Esophagus muscularis mucosa (tissue), 3 donors: Measurements from ENCODE around the gene PPP1R37.

Source experiments
- POLR2A ChIP-seq: fragments of 450-650 bp; IDR thresholded peaks from one replicate; pipeline ENCODE4 v1.6.1; 2017; ENCODE audit warnings: antibody characterized with exemption, moderate library complexity, mild to moderate bottlenecking, low read depth
- TF ChIP-seq, protein P1 (sequence below), 3 experiments: fragments of 200-600 bp in 2 of 3; fragments of 450-650 bp in 1 of 3; sonication (generic) in 2 of 3; IDR thresholded peaks; one replicate each; pipeline ENCODE4 v1.5.1; 2017 to 2019; ENCODE audit warnings: antibody characterized with exemption in 3 of 3, mild to moderate bottlenecking in 2 of 3, moderate library complexity in 1 of 3

DNA sequence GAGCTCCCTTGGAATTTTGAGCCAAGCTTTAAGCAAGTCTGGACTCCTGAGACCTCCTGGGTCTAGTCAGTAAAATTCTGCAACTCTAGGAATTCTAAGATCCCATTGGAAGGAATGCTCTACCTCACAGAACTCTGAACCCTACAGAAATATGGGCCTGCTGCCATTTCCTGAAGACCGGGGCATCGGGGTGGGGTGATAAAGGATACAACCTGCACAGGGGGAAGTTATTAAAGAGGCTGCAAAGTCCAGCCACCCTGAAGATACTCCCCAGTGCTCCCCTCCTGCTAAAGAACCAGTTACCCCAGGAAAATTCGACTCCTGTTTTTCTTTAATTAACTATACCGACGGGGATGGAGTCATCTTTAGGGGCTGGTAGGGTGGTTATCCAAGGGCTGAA is 2.4 kb upstream of the PPP1R37 start:
- TF ChIP-seq, protein P1, sequence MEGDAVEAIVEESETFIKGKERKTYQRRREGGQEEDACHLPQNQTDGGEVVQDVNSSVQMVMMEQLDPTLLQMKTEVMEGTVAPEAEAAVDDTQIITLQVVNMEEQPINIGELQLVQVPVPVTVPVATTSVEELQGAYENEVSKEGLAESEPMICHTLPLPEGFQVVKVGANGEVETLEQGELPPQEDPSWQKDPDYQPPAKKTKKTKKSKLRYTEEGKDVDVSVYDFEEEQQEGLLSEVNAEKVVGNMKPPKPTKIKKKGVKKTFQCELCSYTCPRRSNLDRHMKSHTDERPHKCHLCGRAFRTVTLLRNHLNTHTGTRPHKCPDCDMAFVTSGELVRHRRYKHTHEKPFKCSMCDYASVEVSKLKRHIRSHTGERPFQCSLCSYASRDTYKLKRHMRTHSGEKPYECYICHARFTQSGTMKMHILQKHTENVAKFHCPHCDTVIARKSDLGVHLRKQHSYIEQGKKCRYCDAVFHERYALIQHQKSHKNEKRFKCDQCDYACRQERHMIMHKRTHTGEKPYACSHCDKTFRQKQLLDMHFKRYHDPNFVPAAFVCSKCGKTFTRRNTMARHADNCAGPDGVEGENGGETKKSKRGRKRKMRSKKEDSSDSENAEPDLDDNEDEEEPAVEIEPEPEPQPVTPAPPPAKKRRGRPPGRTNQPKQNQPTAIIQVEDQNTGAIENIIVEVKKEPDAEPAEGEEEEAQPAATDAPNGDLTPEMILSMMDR (IDR thresholded peaks at IDR 0.05): no peak
- TF ChIP-seq POLR2A: no peak
